AG10803 (cell line): ENCODE results near the gene EXOSC3.
A peak's percentile ranks its signal among the peaks of the same experiment; 100 is the strongest.

Source experiments
- DNase-seq: peaks from one replicate; pipeline ENCODE4 v3.0.0; 2010; ENCODE audit warnings: low read depth
- H3K4me3 ChIP-seq: 2 replicates; pipeline ENCODE4 v1.5.1; 2011; ENCODE audit warnings: mild to moderate bottlenecking, low read length, control low read depth
- CTCF ChIP-seq: conservative IDR thresholded peaks from 2 replicates; pipeline ENCODE4 v1.5.1; 2011; ENCODE audit warnings: mild to moderate bottlenecking, low read length, control low read depth, inconsistent platforms

Gene EXOSC3

GRCh38 chr9:37746448-37747270 is 38.2 kb downstream of the EXOSC3 start:
- peak; percentile 5 for DNase-seq
- no peak overlapping the region for H3K4me3 ChIP-seq
- no peak for TF ChIP-seq CTCF

- H3K4me3 ChIP-seq, result no peak overlapping the region
- no peak for DNase-seq
- no peak for TF ChIP-seq CTCF
Measured at GRCh38 chr9:37745970-37746369, 38.9 kb downstream of the EXOSC3 start.

GRCh38 chr9:37740631-37741328 is 44.1 kb downstream of the EXOSC3 start:
- H3K4me3 ChIP-seq, result no peak overlapping the region
- no peak for TF ChIP-seq CTCF
- no peak for DNase-seq

- DNase-seq, result no peak
- no peak for TF ChIP-seq CTCF
- H3K4me3 ChIP-seq, result no peak overlapping the region
Measured at GRCh38 chr9:37740128-37740527, 44.7 kb downstream of the EXOSC3 start.

- H3K4me3 ChIP-seq, result no peak overlapping the region
- no peak for TF ChIP-seq CTCF
- DNase-seq, result no peak
Measured at GRCh38 chr9:37739222-37739621, 45.6 kb downstream of the EXOSC3 start.

GRCh38 chr9:37732952-37733351 is 51.9 kb downstream of the EXOSC3 start:
- TF ChIP-seq CTCF, result no peak
- H3K4me3 ChIP-seq, result no peak overlapping the region
- DNase-seq, result no peak
